Progenitor cell of endocrine pancreas (in vitro differentiated cells): Measurements from ENCODE around the gene PISD. TPM values are rescaled to one million over a fixed set of nuclear protein-coding genes. Genes with fewer than 3 reads are reported as not detected.

ENCODE experiments used
- DNase-seq: peaks from one replicate; pipeline ENCODE4 v3.0.0; 2021; ENCODE audit warnings: low spot score; ENCODE audit not compliant: unreplicated experiment
- H3K27ac Mint-ChIP-seq: 2 replicates; pipeline ENCODE4 v1.8.0; 2021; ENCODE audit warnings: mild to moderate bottlenecking, moderate library complexity, mixed read lengths
- H3K27me3 Mint-ChIP-seq: 2 replicates; pipeline ENCODE4 v1.8.0; 2021; ENCODE audit warnings: mixed read lengths
- H3K36me3 Mint-ChIP-seq: 2 replicates; pipeline ENCODE4 v1.8.0; 2022; ENCODE audit warnings: mixed read lengths; ENCODE audit not compliant: insufficient read depth
- H3K4me1 Mint-ChIP-seq: 2 replicates; pipeline ENCODE4 v1.8.0; 2021; ENCODE audit warnings: low read depth, mixed read lengths
- H3K4me3 Mint-ChIP-seq: 2 replicates; pipeline ENCODE4 v1.8.0; 2021; ENCODE audit warnings: low read depth, mild to moderate bottlenecking, moderate library complexity, mixed read lengths
- H3K9me3 Mint-ChIP-seq: 2 replicates; pipeline ENCODE4 v1.8.0; 2021; ENCODE audit warnings: low read depth, mixed read lengths
- CTCF ChIP-seq: fragments of 200-600 bp; sonication (generic); IDR thresholded peaks from one replicate; pipeline ENCODE4 v1.5.0; 2021; ENCODE audit warnings: antibody characterized with exemption, mild to moderate bottlenecking; ENCODE audit not compliant: unreplicated experiment
- microRNA-seq: library from miRNA; unstranded; fragments of <30 nt; microRNA quantifications from one replicate; pipeline ENCODE4 v1.1.0, GENCODE V29; 2020; ENCODE audit warnings: borderline number of aligned reads; ENCODE audit not compliant: unreplicated experiment
- total RNA-seq: library from RNA; stranded (reverse); gene quantifications from 2 replicates; pipeline ENCODE4 v1.2.1, GENCODE V29; 2021

Gene PISD
- total RNA-seq, 1 donor from 2014 or later: 46.6 TPM

- Mint-ChIP-seq H3K27ac (no peak overlapping the region), H3K4me3 (no peak overlapping the region), H3K4me1 (peaks cover 9% of the 10 kb centered on the region), H3K9me3 (no peaks in the 10 kb centered on the region), H3K27me3 (no peaks in the 10 kb centered on the region), H3K36me3 (peaks cover 6% of the 10 kb centered on the region)
- TF ChIP-seq CTCF: no peak
- no peak for DNase-seq
These were observed 84.3 kb downstream of the PISD start for GRCh38 chr22:31577711-31578110.

- Mint-ChIP-seq H3K36me3 (peaks cover 11% of the 10 kb centered on the region), H3K4me1 (peaks cover 7% of the 10 kb centered on the region), H3K4me3 (no peak overlapping the region), H3K9me3 (no peaks in the 10 kb centered on the region), H3K27ac (no peak overlapping the region), H3K27me3 (no peaks in the 10 kb centered on the region)
- TF ChIP-seq CTCF: no peak
- DNase-seq: no peak
These were observed 86.8 kb downstream of the PISD start for GRCh38 chr22:31575190-31575589.

GRCh38 chr22:31574055-31574670, 87.9 kb downstream of the PISD start:
- no peak for DNase-seq
- TF ChIP-seq CTCF: no peak
- H3K4me3 Mint-ChIP-seq: no peak overlapping the region
- no peaks in the 10 kb centered on the region for H3K9me3 Mint-ChIP-seq
- H3K27me3 Mint-ChIP-seq: no peaks in the 10 kb centered on the region
- no peak overlapping the region for H3K27ac Mint-ChIP-seq
- peaks cover 11% of the 10 kb centered on the region for H3K36me3 Mint-ChIP-seq
- H3K4me1 Mint-ChIP-seq: peaks cover 2% of the 10 kb centered on the region

- Mint-ChIP-seq H3K4me1 (peaks cover 2% of the 10 kb centered on the region), H3K9me3 (no peaks in the 10 kb centered on the region), H3K4me3 (no peak overlapping the region), H3K27me3 (no peaks in the 10 kb centered on the region), H3K36me3 (peaks cover 11% of the 10 kb centered on the region), H3K27ac (no peak overlapping the region)
- DNase-seq: no peak
- no peak for TF ChIP-seq CTCF
These were observed 89.1 kb downstream of the PISD start for GRCh38 chr22:31572939-31573338.

- no peak for DNase-seq
- Mint-ChIP-seq H3K4me1 (peaks cover 2% of the 10 kb centered on the region), H3K27ac (no peak overlapping the region), H3K9me3 (no peaks in the 10 kb centered on the region), H3K27me3 (no peaks in the 10 kb centered on the region), H3K4me3 (no peak overlapping the region), H3K36me3 (peaks cover 6% of the 10 kb centered on the region)
- TF ChIP-seq CTCF: no peak
These were observed 92.9 kb downstream of the PISD start for GRCh38 chr22:31569126-31569525.

Small RNA genes lying within 50 kb of the gene (microRNA-seq; reads per million reads assigned to microRNA genes)
- gene MIR7109: not detected

Other genes with a start within 250 kb of the PISD start
- gene EIF4ENIF1, start 172.4 kb downstream of the PISD start, total RNA-seq: 41.0 and 46.5 TPM in 2 replicates
- 61.9 and 66.3 TPM in 2 replicates for gene SFI1, start 165.7 kb downstream of the PISD start, total RNA-seq
- gene PRR14L, start 87.9 kb upstream of the PISD start, total RNA-seq: 77.6 and 87.2 TPM in 2 replicates
- 33.0 and 39.8 TPM in 2 replicates for gene DEPDC5, start 91.8 kb upstream of the PISD start, total RNA-seq